GM15510 (cell line): ENCODE measurements around the gene STOM.

Source experiments
- POLR2A ChIP-seq: IDR thresholded peaks from 3 replicates; pipeline ENCODE4 v1.6.1; 2011; ENCODE audit warnings: borderline replicate concordance; ENCODE audit not compliant: insufficient read length; ENCODE audit errors: extremely low read depth

The STOM gene, protein sequence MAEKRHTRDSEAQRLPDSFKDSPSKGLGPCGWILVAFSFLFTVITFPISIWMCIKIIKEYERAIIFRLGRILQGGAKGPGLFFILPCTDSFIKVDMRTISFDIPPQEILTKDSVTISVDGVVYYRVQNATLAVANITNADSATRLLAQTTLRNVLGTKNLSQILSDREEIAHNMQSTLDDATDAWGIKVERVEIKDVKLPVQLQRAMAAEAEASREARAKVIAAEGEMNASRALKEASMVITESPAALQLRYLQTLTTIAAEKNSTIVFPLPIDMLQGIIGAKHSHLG

DNA sequence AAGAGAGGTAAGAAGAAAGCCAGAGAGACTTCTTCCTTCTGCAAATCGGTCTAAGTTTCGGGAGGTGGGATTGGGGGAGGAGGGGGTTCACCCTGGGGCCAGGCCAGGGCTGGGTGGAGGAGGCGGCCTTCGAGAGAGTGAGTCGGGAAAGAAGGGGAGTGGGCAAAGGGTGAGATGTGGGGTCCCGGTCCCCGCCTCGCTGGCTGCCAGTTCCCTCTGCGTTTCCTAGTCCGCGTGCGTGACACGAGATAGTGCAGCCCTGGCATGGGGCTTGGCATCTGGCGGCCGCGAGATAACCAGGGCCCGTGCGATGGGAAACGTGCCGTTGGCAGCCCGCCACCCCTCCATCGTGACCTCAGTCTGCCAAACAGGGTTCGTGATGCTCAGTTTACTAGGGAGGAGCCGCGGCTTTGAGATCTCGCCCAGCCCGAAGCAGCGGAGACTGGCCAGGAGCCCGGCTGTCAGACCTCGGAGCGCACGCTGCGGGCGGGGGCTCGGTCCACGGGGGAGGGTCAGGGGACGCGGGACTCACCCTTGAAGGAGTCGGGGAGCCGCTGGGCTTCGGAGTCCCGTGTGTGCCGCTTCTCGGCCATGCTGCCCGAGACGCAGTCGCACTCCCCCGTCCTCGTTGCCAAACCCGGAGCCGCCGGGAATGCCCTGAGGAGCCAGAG, at the start of gene STOM:
TSS of gene STOM (minus strand) at position 656 of the 671 bp plus-strand sequence. CDS start at position 593, 63 bp downstream.
- peak; percentile 88 for TF ChIP-seq POLR2A

DNA sequence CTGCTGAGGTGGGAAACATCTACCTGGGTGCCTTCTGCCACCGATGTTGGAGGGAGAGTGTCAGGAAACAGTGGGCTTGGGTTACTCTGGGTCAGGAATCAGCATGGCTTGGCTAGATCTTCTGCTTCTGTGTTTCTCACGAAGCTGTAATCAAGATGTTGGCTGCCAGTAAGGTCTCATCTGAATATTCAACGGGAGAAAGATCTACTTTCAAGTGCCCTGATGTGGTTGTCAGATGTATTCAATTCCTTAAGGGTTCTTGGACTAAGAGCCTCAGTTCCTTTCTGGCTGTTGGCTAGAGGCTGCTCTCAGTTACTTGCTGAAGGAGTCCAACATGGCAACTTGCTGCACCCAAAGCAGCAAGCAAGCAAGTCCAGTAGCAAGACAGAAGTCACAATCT, 41.9 kb upstream of the STOM start:
- no peak for TF ChIP-seq POLR2A

DNA sequence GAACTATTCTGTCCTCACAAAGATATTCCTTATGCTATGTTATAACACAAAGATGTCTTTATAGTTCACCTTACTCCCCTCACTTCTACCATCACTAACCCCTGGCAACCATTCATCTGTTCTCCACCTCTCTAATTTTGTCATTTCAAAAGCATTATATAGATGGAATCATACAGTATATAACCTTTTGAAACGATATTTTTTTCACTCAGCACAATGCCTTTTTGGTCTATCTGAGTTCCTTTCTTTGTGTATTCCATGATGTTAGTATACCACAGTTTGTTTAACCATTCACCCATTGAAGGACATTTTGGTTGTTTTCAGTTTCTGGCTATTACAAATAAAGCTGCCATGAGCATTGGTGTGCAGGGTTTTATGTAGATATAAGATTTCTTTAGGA, 35.8 kb upstream of the STOM start:
- no peak for TF ChIP-seq POLR2A

DNA sequence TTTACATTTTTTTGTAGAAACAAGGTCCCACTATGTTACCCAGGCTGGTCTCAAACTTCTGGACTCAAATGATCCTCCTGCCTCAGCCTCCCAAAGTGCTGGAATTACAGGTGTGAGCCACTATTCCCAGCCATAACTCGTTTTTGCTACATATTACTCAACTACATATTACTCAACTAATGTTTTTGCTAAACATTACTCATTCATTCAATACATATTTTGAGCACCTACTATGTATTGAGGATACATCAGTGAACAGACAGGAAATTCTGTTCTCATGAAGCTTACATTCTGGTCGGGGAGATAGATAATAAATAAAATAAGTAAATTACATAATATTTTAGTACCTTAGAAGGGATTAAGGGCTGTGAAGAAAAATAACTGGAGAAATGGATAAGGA, 34.9 kb upstream of the STOM start:
- TF ChIP-seq POLR2A: no peak

DNA sequence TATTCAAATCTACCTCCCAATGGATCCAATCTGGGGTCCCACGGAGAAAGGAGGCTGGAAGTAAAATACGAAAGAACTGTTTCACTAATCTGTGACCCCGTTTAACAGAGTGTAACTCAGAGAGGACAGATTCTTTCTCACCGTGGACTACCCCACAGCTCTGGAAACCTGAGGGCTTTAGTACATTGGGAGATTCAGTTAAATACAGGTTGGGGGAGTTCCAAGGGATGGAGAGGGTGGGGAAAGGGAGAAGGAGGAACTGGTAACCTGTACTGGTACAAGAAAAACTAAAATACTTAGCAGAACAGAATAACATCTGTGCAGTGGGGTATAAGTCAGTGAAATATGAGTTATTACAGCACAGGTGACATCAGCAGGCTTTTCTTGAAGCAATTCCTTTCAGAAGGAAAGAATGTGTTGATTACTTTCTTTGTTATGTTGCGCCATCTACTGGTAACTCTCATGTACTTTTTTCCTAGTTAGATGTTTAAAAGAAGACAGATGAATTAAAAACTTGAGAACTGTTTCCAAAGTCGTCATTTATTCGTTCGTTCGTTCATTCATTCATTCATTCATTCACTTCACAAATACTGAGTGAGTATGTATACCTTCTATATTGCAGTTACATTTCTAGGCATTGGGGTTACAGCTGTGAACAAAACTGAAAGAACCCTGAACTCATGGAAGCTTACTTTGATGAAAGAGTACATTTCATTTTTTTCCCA, 30.0 kb upstream of the STOM start:
- no peak for TF ChIP-seq POLR2A

DNA sequence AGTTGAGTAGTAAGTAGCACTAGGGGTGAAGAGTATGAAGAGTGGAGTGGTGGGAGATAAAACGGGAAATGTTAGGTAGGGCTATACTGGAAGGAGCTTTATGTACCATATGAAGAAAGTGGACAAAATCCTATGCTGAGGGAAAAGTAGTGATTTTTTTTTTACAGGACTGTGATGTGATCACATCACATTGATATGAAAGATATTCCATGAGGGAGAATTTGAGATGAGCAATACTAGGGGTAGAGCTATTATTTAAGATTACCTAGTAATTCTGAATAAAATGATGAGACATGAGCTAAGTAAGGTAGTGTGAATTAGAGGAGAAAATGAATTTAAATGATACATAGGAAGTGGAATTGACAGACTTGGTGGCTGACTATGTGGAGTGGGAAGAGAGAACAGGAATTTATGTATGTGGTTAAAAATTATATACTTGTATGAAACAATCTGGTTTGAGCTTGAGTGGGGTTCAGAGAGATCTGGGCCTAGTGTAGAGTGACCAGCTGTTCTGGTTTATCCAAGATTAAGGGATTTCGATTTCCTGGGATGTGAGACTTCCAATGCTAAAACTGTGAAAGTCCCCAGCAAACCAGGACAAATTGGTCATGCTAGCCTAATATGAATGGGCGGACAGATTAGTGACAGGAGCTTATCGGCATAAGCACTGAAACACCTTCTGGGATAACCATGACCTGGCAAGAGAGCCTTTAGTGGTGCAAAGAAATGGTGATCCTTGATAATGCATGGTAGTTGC, 29.3 kb upstream of the STOM start:
- no peak for TF ChIP-seq POLR2A

DNA sequence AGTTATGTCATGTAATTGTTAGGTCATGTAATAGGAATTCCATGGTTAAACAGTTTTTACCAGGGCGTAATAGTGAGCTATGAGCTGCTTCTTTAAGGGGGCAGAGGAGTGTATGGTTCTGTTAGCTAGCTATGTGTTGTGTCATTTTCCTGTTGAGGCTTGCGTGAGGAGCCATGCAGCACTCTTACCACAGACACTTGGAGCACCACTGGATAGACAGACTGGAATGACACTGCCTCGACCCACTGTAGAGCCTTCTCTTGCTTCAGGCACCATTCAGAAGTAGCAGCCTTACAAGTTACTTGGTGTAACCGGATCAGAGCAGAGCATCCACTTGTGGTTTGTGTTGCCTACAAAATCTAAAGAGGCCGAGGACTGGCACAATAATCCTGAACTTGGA, 28.3 kb upstream of the STOM start:
- TF ChIP-seq POLR2A: no peak

DNA sequence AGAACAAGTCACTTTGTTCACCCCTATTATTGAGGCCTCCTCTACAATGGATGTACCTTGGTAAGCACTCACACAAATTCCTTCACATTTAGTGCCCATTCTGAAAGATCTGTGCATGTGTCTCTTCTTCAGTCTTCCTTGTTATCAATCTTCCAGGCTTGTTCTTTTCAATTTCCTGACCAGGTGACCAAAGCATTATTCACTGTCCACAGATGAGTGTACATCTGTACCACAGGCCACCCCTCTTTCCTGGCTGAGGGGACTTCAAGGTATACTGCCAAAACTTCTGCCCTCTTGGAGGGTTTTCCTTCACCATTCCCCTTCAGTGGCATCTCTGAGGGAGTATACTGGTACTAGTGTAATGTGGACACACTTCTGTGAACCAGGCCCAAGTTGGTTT, 25.5 kb upstream of the STOM start:
- TF ChIP-seq POLR2A: no peak

DNA sequence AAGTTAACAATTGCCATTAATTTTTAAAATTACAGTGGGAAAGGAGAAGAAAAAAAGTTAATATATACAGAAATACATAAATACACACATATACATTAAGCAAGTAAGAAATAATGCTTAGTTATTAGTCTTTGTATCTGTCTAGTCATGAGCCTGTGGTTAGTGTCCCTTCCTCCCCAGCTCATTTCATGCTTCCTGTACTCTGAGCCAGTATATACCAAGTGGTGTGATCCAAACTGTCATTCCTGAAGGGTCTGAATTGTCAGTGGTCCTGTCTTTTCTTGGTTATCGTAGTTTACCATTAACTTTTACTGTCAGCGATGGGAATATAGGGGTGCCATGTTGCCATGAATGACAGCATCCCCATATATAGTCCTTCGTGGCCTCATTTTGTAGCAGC, 24.2 kb upstream of the STOM start:
- TF ChIP-seq POLR2A: no peak

DNA sequence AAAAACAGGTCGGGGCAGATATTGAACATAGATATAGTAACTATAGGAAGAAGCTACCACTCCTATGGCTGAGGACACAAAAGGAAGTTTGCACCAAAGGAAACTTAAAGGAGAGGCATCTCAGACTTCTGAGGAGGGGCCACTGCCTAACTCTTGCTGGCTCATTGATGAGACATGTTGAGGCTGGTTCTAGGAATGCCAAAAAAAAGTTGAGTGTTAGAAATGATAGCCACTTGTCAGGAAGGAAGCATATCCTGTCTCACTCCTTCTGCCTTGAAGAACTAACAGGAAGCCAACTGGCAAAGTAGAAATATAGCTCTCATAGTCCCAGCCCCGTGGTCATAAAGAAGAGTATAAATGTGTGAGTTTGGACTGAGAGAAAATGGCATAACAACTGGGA, 23.3 kb upstream of the STOM start:
- no peak for TF ChIP-seq POLR2A

DNA sequence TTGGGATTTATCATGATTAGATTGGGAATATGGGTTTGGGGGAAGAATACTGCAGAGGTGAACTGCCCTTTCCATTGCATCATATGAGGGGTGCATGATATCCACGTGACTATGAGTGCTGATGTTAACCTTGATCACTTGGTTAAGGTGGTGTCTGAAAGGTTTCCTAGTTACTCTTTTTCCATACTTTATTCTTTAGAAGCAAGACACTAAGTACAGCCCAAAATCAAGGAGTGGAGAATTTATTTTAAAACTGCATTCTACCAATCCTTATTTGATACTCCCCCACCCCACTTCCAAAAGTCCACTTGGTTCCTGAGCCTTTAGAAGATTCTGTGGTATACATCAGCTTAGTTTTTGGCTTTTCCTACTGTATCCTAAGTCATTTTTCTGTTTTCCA, 20.3 kb upstream of the STOM start:
- TF ChIP-seq POLR2A: no peak

DNA sequence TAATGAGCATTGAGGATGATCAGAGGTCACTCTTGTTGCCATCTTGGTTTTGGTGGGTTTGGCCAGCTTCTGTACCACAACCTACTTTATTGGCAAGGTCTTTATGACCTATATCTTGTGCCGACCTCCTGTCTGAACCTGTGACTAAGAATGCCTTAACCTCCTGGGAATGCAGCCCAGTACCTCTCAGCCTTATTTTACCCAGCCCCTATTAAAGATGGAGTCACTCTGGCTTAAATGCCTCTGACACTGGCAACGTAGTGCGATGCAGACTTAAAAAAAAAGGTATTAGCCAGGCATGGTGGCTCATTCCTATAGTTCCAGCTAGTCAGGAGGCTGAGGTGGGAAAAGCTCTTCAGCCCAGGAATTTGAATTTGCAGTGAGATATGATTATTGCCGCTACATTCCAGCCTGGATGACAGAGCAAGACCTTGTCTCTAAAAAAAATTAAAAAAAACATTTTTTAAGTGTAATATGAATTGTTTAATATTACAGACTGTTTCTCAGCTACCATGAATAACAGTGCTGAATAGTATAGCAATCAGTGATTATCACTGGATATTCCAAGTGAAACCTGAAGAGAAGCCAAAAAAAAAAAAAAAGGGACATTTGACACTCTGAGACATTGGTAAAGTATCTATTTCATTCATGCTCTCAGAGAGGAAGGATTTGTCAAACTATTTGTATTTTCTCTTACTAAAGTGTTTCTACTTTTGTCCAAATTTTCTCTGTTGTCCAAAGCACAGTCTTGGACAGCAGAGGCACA, 18.3 kb upstream of the STOM start:
- no peak for TF ChIP-seq POLR2A

DNA sequence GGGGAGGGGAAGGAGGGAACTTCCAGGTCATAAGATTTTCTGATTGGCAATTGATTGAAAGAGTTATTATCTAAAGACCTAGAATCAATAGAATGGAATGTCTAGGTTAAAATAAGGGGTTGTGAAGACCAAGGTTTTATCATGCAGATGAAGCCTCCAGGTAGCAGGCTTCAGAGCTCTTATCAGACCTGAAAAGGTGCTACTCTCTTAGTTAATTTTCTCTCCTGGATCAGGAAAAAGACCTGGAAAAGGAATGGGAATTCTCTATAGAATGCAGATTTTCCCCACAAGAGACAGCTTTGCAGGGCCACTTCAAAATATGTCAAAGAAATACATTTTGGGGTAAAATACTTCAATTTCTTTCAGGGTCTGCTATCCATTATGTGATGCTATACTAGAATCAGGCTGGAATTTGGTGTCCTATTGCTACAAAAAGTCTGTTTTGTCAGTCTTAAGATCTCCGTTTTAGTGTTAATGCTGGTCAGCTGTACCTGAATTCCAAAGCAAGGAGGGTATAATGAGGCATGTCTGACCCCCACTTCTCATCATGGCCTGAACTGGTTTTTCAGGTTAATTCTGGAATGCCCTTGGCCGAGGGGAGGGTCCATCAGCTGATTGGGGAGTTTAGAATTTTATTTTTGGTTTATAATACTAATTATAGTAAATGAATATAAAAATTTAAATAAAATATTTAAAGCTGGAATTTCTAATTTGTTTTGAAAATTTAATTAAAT, 16.6 kb upstream of the STOM start:
- TF ChIP-seq POLR2A: no peak

DNA sequence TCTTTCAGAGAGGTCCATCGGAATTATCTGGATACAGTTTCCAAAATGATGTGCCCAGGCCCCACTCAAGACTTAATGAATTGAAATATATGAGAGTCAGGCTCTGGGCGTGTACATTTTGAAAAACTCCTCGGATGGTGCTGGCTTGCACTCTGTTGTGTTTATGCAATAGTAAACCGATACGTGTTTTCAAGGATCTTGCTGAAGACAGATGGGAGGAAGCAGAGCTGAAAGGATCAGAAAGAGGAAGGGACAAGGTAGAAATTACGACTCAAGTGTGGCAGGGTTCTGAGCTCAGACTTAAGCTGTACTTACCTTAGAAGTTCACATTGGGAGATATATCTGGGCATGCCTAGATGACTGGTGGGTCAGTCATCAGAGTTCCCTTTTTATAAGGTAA, 13.7 kb upstream of the STOM start:
- TF ChIP-seq POLR2A: no peak
